ENCODE results near the gene SH3PXD2A. TPM values are rescaled to one million over a fixed set of nuclear protein-coding genes. Genes with fewer than 3 reads are reported as not detected.
A peak's percentile ranks its signal among the peaks of the same experiment; 100 is the strongest.

The SH3PXD2A gene
- total RNA-seq, 4 donors from 2014 or later, result 26.5 to 56.9 (median 33.3) TPM

DNA sequence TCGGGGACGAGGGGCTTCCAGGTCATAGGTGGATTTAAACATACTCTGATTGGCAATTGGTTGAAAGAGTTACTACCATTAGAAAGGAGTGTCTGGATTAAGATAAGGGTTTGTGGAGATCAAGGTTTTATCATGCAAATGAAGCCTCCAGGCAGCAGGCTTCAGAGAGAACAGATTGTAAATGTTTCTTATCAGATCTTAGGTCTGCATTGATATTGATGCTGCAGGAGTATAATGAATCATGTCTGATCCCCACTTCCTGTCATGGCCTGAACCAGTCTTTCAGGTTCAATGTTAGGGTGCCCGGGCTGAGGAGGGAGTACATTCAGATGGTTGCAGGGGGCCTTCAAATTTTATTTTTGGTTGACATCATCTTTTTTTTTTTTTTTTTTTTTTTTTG lies 51.4 kb downstream of the SH3PXD2A start:
- Histone ChIP-seq H3K4me1 (peaks cover 17 to 48% (median 30%) of the 10 kb centered on the region in 4 donors), H3K27me3 (no peaks in the 10 kb centered on the region), H3K27ac (peak overlapping the region; percentile 52 to 73 (median 68)), H3K4me3 (no peak overlapping the region), H3K36me3 (no peaks in the 10 kb centered on the region), H3K9me3 (no peaks in the 10 kb centered on the region)
- in situ Hi-C loops (cut with MboI; ENCODE audit: low pct_ligation_motif_present in 1 of 4, low pct_unique_long_range_greater_than_20kb in 1 of 4, low sequenced_read_pairs in 3 of 4) (no loop called here), intact Hi-C loops (cut with DNase I; ENCODE audit: low total_unique reads) (no loop called here)
- DNase-seq, result no peak
- TF ChIP-seq, protein P1, sequence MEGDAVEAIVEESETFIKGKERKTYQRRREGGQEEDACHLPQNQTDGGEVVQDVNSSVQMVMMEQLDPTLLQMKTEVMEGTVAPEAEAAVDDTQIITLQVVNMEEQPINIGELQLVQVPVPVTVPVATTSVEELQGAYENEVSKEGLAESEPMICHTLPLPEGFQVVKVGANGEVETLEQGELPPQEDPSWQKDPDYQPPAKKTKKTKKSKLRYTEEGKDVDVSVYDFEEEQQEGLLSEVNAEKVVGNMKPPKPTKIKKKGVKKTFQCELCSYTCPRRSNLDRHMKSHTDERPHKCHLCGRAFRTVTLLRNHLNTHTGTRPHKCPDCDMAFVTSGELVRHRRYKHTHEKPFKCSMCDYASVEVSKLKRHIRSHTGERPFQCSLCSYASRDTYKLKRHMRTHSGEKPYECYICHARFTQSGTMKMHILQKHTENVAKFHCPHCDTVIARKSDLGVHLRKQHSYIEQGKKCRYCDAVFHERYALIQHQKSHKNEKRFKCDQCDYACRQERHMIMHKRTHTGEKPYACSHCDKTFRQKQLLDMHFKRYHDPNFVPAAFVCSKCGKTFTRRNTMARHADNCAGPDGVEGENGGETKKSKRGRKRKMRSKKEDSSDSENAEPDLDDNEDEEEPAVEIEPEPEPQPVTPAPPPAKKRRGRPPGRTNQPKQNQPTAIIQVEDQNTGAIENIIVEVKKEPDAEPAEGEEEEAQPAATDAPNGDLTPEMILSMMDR (IDR thresholded peaks at IDR 0.05), result no peak
- no peak for TF ChIP-seq POLR2A (IDR thresholded peaks at IDR 0.05)
- no peak for TF ChIP-seq POLR2AphosphoS5 (IDR thresholded peaks at IDR 0.05)
- no peak for TF ChIP-seq EP300 (IDR thresholded peaks at IDR 0.05; ENCODE audit: low read depth)
- 31 to 43% methylated on average over 3 of the region's 3 CpGs for WGBS, 2 donors (ENCODE audit: low coverage in 1 of 2)

GRCh38 chr10:103802637-103803353 lies 52.6 kb downstream of the SH3PXD2A start:
- H3K36me3 ChIP-seq, result no peaks in the 10 kb centered on the region
- no peaks in the 10 kb centered on the region for H3K27me3 ChIP-seq
- 39% methylated on average over 7 of the region's 7 CpGs; no CpG with 5 or more reads in 1 of the 2 donors for WGBS, 2 donors (ENCODE audit: low coverage in 1 of 2)
- intact Hi-C loops (cut with DNase I; ENCODE audit: low total_unique reads) (no loop called here), in situ Hi-C loops (cut with MboI; ENCODE audit: low pct_ligation_motif_present in 1 of 4, low pct_unique_long_range_greater_than_20kb in 1 of 4, low sequenced_read_pairs in 3 of 4) (no loop called here)
- peak; percentile 49 for DNase-seq
- TF ChIP-seq EP300 (IDR thresholded peaks at IDR 0.05; ENCODE audit: low read depth) (no peak), POLR2AphosphoS5 (IDR thresholded peaks at IDR 0.05) (no peak), POLR2A (IDR thresholded peaks at IDR 0.05) (no peak)
- TF ChIP-seq, protein P1 (IDR thresholded peaks at IDR 0.05), result no peak
- peak overlapping the region; percentile 52 to 73 (median 68) for H3K27ac ChIP-seq
- no peaks in the 10 kb centered on the region for H3K9me3 ChIP-seq
- H3K4me3 ChIP-seq, result no peak overlapping the region
- H3K4me1 ChIP-seq, result peaks cover 17 to 48% (median 30%) of the 10 kb centered on the region in 4 donors

GRCh38 chr10:103802081-103802480 lies 53.3 kb downstream of the SH3PXD2A start:
- intact Hi-C loops (cut with DNase I; ENCODE audit: low total_unique reads), result no loop called here
- Histone ChIP-seq H3K9me3 (no peaks in the 10 kb centered on the region), H3K36me3 (no peaks in the 10 kb centered on the region), H3K4me3 (no peak overlapping the region), H3K27me3 (no peaks in the 10 kb centered on the region), H3K4me1 (peaks cover 17 to 45% (median 30%) of the 10 kb centered on the region in 4 donors), H3K27ac (peak overlapping the region; percentile 52 to 73 (median 68))
- in situ Hi-C loops (cut with MboI; ENCODE audit: low pct_ligation_motif_present in 1 of 4, low pct_unique_long_range_greater_than_20kb in 1 of 4, low sequenced_read_pairs in 3 of 4), result no loop called here
- no peak for DNase-seq
- TF ChIP-seq POLR2AphosphoS5 (IDR thresholded peaks at IDR 0.05) (no peak), POLR2A (IDR thresholded peaks at IDR 0.05) (no peak), EP300 (IDR thresholded peaks at IDR 0.05; ENCODE audit: low read depth) (no peak)
- TF ChIP-seq, protein P1 (IDR thresholded peaks at IDR 0.05), result no peak
- WGBS, 2 donors (ENCODE audit: low coverage in 1 of 2), result 57 to 74% methylated on average over 4 to 6 of the region's 6 CpGs

- H3K36me3 ChIP-seq, result no peaks in the 10 kb centered on the region
- in situ Hi-C loops (cut with MboI; ENCODE audit: low pct_ligation_motif_present in 1 of 4, low pct_unique_long_range_greater_than_20kb in 1 of 4, low sequenced_read_pairs in 3 of 4), result no loop called here
- intact Hi-C loops (cut with DNase I; ENCODE audit: low total_unique reads), result no loop called here
- no peaks in the 10 kb centered on the region for H3K27me3 ChIP-seq
- H3K4me1 ChIP-seq, result peaks cover 9 to 39% (median 26%) of the 10 kb centered on the region in 4 donors
- TF ChIP-seq EP300 (IDR thresholded peaks at IDR 0.05; ENCODE audit: low read depth) (no peak), POLR2AphosphoS5 (IDR thresholded peaks at IDR 0.05) (no peak)
- 30 to 50% methylated on average over 1 to 8 of the region's 10 CpGs for WGBS, 2 donors (ENCODE audit: low coverage in 1 of 2)
- peak overlapping the region; percentile 41 to 49 (median 44) for H3K27ac ChIP-seq
- H3K9me3 ChIP-seq, result no peaks in the 10 kb centered on the region
- no peak overlapping the region for H3K4me3 ChIP-seq
- no peak for DNase-seq
Observed at GRCh38 chr10:103800789-103801540, 54.4 kb downstream of the SH3PXD2A start.
